ENCODE measurements around the gene RPP14. TPM values are rescaled to one million over a fixed set of nuclear protein-coding genes. Genes with fewer than 3 reads are reported as not detected.

Gene RPP14
- total RNA-seq, 1 experiment from 2014 or later: 13.2 TPM

DNA sequence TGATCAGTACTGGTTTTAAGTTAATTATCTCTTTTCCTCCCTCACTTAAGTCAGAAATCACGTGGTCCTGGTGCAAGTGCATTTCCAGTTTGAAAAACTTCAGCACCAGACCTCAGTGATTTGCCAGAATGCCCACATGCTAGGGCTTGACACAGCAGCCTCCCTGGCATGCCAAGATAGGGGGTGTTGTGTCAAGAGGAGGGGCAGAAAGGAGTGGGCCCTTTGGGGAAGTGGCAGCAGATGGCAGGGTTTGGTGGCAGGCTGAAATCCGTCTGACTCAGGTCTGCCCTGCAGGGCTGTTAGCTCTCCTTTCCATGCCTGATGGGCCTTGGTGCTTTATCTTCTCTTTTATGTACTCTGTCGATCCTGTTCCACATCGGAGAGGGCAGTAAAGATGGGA, 50.0 kb downstream of the RPP14 start:
- no peak for DNase-seq
- TF ChIP-seq, protein P1, sequence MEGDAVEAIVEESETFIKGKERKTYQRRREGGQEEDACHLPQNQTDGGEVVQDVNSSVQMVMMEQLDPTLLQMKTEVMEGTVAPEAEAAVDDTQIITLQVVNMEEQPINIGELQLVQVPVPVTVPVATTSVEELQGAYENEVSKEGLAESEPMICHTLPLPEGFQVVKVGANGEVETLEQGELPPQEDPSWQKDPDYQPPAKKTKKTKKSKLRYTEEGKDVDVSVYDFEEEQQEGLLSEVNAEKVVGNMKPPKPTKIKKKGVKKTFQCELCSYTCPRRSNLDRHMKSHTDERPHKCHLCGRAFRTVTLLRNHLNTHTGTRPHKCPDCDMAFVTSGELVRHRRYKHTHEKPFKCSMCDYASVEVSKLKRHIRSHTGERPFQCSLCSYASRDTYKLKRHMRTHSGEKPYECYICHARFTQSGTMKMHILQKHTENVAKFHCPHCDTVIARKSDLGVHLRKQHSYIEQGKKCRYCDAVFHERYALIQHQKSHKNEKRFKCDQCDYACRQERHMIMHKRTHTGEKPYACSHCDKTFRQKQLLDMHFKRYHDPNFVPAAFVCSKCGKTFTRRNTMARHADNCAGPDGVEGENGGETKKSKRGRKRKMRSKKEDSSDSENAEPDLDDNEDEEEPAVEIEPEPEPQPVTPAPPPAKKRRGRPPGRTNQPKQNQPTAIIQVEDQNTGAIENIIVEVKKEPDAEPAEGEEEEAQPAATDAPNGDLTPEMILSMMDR (conservative IDR thresholded peaks at IDR 0.05): no peak
- TF ChIP-seq EZH2 (IDR thresholded peaks at IDR 0.05; ENCODE audit: low read depth): no peak
- intact Hi-C loops (cut with micrococcal nuclease; ENCODE audit: unreplicated experiment): no loop called here
- H3K27me3 ChIP-seq (ENCODE audit: insufficient read depth, low read depth): no peaks in the 10 kb centered on the region
- CTCF ChIA-PET: no interaction called here
- peaks cover 2% of the 10 kb centered on the region for H3K4me1 ChIP-seq (replicated peaks; ENCODE audit: insufficient read depth)
- no peaks in the 10 kb centered on the region for H3K79me2 ChIP-seq (ENCODE audit: low read depth)
- H3K9me3 ChIP-seq (ENCODE audit: insufficient read depth, low read depth): no peaks in the 10 kb centered on the region
- POLR2A ChIA-PET (ENCODE audit: unreplicated experiment): interaction anchor here (0.6 kb wide), 1 partner anchor 50 kb away, joined by 5 read pairs; the partner anchor contains the start of gene RPP14
- H3K9me2 ChIP-seq (ENCODE audit: insufficient read depth): no peaks in the 10 kb centered on the region
- no TSS peak for BruUV-seq (replicated peaks)
- no peak overlapping the region for H3K4me2 ChIP-seq
- H3K27ac ChIP-seq: no peak overlapping the region
- no peak overlapping the region for H3K4me3 ChIP-seq
- no peaks in the 10 kb centered on the region for H4K20me1 ChIP-seq (ENCODE audit: insufficient read depth)
- no peak overlapping the region for H2AFZ ChIP-seq
- no peaks in the 10 kb centered on the region for H3F3A ChIP-seq (ENCODE audit: insufficient read depth, low read depth)
- no peaks in the 10 kb centered on the region for H3K36me3 ChIP-seq (ENCODE audit: low read depth)

DNA sequence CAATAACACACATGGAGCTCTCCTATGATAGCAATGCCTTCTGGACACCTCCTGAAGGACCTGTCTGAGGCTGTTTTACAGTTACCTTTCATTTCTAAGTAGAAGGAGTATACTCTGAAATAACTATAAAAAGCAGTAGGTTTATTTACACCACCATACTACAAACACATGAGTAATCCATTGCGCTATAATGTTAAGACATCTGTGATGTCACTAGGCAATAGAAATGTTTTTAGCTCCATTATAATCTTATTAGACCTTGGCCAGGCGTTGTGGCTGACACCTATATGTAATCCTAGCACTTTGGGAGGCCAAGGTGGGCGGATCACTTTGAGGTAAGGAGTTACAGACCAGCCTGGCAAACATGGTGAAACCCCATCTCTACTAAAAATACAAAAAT, 51.4 kb downstream of the RPP14 start:
- Histone ChIP-seq H3K4me3 (no peak overlapping the region), H3K27me3 (ENCODE audit: insufficient read depth, low read depth) (no peaks in the 10 kb centered on the region), H3K36me3 (ENCODE audit: low read depth) (no peaks in the 10 kb centered on the region), H4K20me1 (ENCODE audit: insufficient read depth) (no peaks in the 10 kb centered on the region), H3K9me2 (ENCODE audit: insufficient read depth) (no peaks in the 10 kb centered on the region), H3K4me1 (replicated peaks; ENCODE audit: insufficient read depth) (no peaks in the 10 kb centered on the region), H3K4me2 (no peak overlapping the region), H3K9me3 (ENCODE audit: insufficient read depth, low read depth) (no peaks in the 10 kb centered on the region), H3F3A (ENCODE audit: insufficient read depth, low read depth) (no peaks in the 10 kb centered on the region; the same call in 1 of the 2 replicates), H2AFZ (no peak overlapping the region), H3K79me2 (ENCODE audit: low read depth) (no peaks in the 10 kb centered on the region), H3K27ac (no peak overlapping the region)
- no peak for DNase-seq
- BruUV-seq (replicated peaks): no TSS peak
- intact Hi-C loops (cut with micrococcal nuclease; ENCODE audit: unreplicated experiment): no loop called here
- CTCF ChIA-PET: no interaction called here
- TF ChIP-seq, protein P1 (conservative IDR thresholded peaks at IDR 0.05): no peak
- TF ChIP-seq EZH2 (IDR thresholded peaks at IDR 0.05; ENCODE audit: low read depth): no peak
- POLR2A ChIA-PET (ENCODE audit: unreplicated experiment): no interaction called here

DNA sequence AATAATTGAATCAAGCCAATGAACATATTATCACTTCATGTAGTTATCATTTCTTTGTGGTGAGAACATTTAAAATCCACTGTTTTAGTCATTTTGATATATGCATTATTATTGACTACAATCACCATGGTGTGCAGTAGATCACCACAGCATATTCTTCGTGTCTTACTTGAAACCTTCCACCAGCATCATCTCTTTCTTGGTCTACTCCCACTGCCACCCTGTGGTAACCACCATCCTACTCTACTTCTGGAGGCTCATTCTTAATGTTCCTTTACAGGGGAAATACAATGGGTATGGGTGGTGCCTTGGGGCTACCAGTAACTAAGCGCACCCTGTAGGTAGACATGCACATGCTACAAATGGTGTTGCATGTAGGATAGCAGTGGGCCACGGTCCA, 52.0 kb downstream of the RPP14 start:
- no peaks in the 10 kb centered on the region for H3K79me2 ChIP-seq (ENCODE audit: low read depth)
- H3K27ac ChIP-seq: no peak overlapping the region
- H4K20me1 ChIP-seq (ENCODE audit: insufficient read depth): no peaks in the 10 kb centered on the region
- H3K4me3 ChIP-seq: no peak overlapping the region
- H3K36me3 ChIP-seq (ENCODE audit: low read depth): no peaks in the 10 kb centered on the region
- ChIA-PET POLR2A (ENCODE audit: unreplicated experiment) (no interaction called here), CTCF (no interaction called here)
- H2AFZ ChIP-seq: no peak overlapping the region
- H3F3A ChIP-seq (ENCODE audit: insufficient read depth, low read depth): no peaks in the 10 kb centered on the region; the same call in 1 of the 2 replicates
- intact Hi-C loops (cut with micrococcal nuclease; ENCODE audit: unreplicated experiment): no loop called here
- no peak for DNase-seq
- TF ChIP-seq EZH2 (IDR thresholded peaks at IDR 0.05; ENCODE audit: low read depth): no peak
- TF ChIP-seq, protein P1 (conservative IDR thresholded peaks at IDR 0.05): no peak
- BruUV-seq (replicated peaks): no TSS peak
- no peaks in the 10 kb centered on the region for H3K4me1 ChIP-seq (replicated peaks; ENCODE audit: insufficient read depth)
- H3K4me2 ChIP-seq: no peak overlapping the region
- no peaks in the 10 kb centered on the region for H3K9me2 ChIP-seq (ENCODE audit: insufficient read depth)
- no peaks in the 10 kb centered on the region for H3K9me3 ChIP-seq (ENCODE audit: insufficient read depth, low read depth)
- no peaks in the 10 kb centered on the region for H3K27me3 ChIP-seq (ENCODE audit: insufficient read depth, low read depth)

Data from PC-9 (cell line).